H1 (cell line): Measurements from ENCODE around the gene CORO6. TPM values are rescaled to one million over a fixed set of nuclear protein-coding genes. Genes with fewer than 3 reads are reported as not detected.

Experiments
- ASH2L ChIP-seq: fragments of 200-600, 300-600 bp; sonication (generic); IDR thresholded peaks from one replicate; pipeline ENCODE4 v1.7.1; 2017; ENCODE audit warnings: low read length
- BCL11A ChIP-seq, 2 experiments: IDR thresholded peaks; one replicate each; pipeline ENCODE4 v1.6.1; 2011; ENCODE audit warnings: low read depth in 2 of 2, low read length in 2 of 2, mild to moderate bottlenecking in 2 of 2
- BRCA1 ChIP-seq: IDR thresholded peaks from 2 replicates; pipeline ENCODE4 v1.6.1; 2012; ENCODE audit warnings: low read depth, low read length, improper control_type of control experiment
- FOSL1 ChIP-seq: IDR thresholded peaks from 2 replicates; pipeline ENCODE4 v1.6.1; 2011; ENCODE audit warnings: mild to moderate bottlenecking, low read depth, low read length, moderate library complexity; ENCODE audit not compliant: insufficient read depth
- HDAC2 ChIP-seq, 2 experiments: fragments of 300-600 bp in 1 of 2; sonication (generic) in 1 of 2; IDR thresholded peaks; 2 replicates each; pipeline ENCODE4 v1.6.1; 2011 to 2012; ENCODE audit warnings: low read depth in 2 of 2, low read length in 2 of 2, mild to moderate bottlenecking in 2 of 2, moderate library complexity in 2 of 2, borderline replicate concordance in 1 of 2, inconsistent platforms in 1 of 2
- HDAC6 ChIP-seq: IDR thresholded peaks from one replicate; pipeline ENCODE4 v1.7.1; 2012; ENCODE audit warnings: low read depth, mild to moderate bottlenecking, inconsistent platforms, low read length, moderate library complexity
- KDM5A ChIP-seq: fragments of 200-600 bp; IDR thresholded peaks from 2 replicates; pipeline ENCODE4 v1.7.1; 2012; ENCODE audit warnings: mild to moderate bottlenecking, low read length, inconsistent platforms, mixed read lengths
- MAFK ChIP-seq: IDR thresholded peaks from 2 replicates; pipeline ENCODE4 v1.6.1; 2012; ENCODE audit warnings: low read depth, mild to moderate bottlenecking, improper control_type of control experiment, low read length
- NANOG ChIP-seq: IDR thresholded peaks from 2 replicates; pipeline ENCODE4 v1.6.1; 2011; ENCODE audit warnings: low read length, low read depth, mild to moderate bottlenecking, inconsistent platforms; ENCODE audit not compliant: insufficient read depth, poor library complexity, severe bottlenecking
- NRF1 ChIP-seq: IDR thresholded peaks from 2 replicates; pipeline ENCODE4 v1.6.1; 2011; ENCODE audit warnings: mild to moderate bottlenecking, low read depth, low read length, improper control_type of control experiment
- POLR2A ChIP-seq, 2 experiments: IDR thresholded peaks; 1 replicate in 1 of 2; 2 replicates in 1 of 2; pipeline ENCODE4 v1.6.1; 2011; ENCODE audit warnings: low read depth in 2 of 2, low read length in 2 of 2, mild to moderate bottlenecking in 2 of 2; ENCODE audit errors: control extremely low read depth in 1 of 2
- SAP30 ChIP-seq: fragments of 300-600 bp; sonication (generic); IDR thresholded peaks from 2 replicates; pipeline ENCODE4 v1.7.1; 2012; ENCODE audit warnings: low read length, moderate library complexity, mild to moderate bottlenecking, inconsistent platforms; ENCODE audit not compliant: insufficient read depth, insufficient replicate concordance
- SIN3A ChIP-seq, 2 experiments: IDR thresholded peaks in 1 of 2; conservative IDR thresholded peaks in 1 of 2; 2 replicates each; pipeline ENCODE4 v1.6.1; 2011 to 2012; ENCODE audit warnings: low read length in 2 of 2, improper control_type of control experiment in 1 of 2, low read depth in 1 of 2, mild to moderate bottlenecking in 1 of 2
- SP1 ChIP-seq: IDR thresholded peaks from 2 replicates; pipeline ENCODE4 v1.6.1; 2011; ENCODE audit warnings: low read depth, low read length
- SP2 ChIP-seq: IDR thresholded peaks from 2 replicates; pipeline ENCODE4 v1.6.1; 2012; ENCODE audit warnings: mild to moderate bottlenecking, low read length, inconsistent platforms
- SRF ChIP-seq: IDR thresholded peaks from 2 replicates; pipeline ENCODE4 v1.6.1; 2011; ENCODE audit warnings: mild to moderate bottlenecking, low read depth, low read length, moderate library complexity
- TAF7 ChIP-seq: optimal IDR thresholded peaks from 2 replicates; pipeline ENCODE3; 2011; ENCODE audit warnings: low read depth, mild to moderate bottlenecking, inconsistent platforms, low read length, moderate library complexity, borderline replicate concordance
- polyA plus RNA-seq, 7 experiments: library from polyadenylated mRNA; depleted of rRNA in 3 of 7; stranded (reverse) in 5 of 7; unstranded in 2 of 7; fragments of >200 nt in 5 of 7; fragments of 200-250 nt in 2 of 7; gene quantifications; 1 replicate in 5 of 7; 2 replicates in 1 of 7; 4 replicates in 1 of 7; pipeline versions ENCODE4 v1.2.1 to v1.2.3, GENCODE V29; 2011 to 2013; ENCODE audit warnings: missing spikeins in 2 of 7, mixed read lengths in 2 of 7
- total RNA-seq: library from RNA; stranded (reverse); fragmentation: NEBNext Ultra II Directional; extraction: Animal tissue kit (Norgen Biotek cat#: 25700); gene quantifications from 2 replicates; pipeline ENCODE4 v1.2.1, GENCODE V29; 2021
- TF ChIP-seq, protein P1 (sequence below): IDR thresholded peaks from 2 replicates; pipeline ENCODE4 v1.6.1; 2012; ENCODE audit warnings: low read length, inconsistent platforms
- TF ChIP-seq, protein P2 (sequence below): IDR thresholded peaks from 2 replicates; pipeline ENCODE4 v1.6.1; 2011; ENCODE audit warnings: low read length, improper control_type of control experiment

CORO6 gene
- total and polyA plus RNA-seq, 2 of the 8 experiments (the other 6 are each of a cell fraction or from before 2014, with no cell fraction given): 2.5 to 8.6 TPM

DNA sequence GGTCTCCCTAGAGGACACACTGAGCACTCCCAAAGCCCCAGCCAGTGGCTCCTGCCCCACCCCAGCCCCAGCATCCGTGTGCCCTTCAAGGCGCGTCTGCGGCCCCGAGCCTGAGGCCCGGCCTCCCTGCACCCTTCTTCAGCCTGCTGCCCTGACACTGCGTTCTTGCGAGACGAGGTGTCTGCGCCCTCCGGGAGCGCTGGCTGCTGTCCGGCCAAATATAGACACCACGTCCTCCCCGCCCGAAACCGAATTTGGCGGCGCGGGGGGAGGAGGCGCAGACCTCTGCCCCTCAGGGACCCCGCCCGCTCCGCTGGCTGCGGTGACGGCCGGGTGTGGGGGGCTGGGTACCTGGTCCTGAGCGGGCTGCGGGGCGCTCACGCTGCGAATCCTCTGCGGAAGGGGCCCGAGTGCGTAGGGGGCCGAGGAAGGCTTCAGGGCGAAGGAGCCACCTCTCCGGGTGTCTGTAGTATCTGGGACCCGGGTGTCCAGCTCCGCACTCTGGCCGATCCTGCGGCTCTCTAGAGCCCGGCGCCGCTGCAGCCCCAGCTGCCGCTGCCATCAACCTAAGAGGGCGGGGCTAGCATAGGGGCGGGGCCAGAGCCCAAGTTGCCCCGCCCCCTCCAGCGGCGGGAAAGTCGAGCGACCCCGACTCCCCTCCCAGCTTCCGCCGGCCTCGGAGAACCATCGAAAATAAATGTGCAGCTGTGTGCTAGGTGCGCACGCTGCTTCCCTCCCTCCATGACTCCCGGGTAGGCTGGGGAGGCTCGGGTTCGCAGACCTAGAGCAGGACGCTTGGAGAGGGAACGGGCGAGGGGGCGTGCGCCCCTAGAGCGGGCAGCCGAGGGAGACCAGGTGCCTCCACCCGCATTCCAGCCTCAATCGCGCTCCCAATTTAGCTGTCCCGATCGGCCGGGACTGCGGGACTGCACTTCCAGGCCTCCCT lies at the start of gene CORO6 (continued):
- TF ChIP-seq, protein P1, sequence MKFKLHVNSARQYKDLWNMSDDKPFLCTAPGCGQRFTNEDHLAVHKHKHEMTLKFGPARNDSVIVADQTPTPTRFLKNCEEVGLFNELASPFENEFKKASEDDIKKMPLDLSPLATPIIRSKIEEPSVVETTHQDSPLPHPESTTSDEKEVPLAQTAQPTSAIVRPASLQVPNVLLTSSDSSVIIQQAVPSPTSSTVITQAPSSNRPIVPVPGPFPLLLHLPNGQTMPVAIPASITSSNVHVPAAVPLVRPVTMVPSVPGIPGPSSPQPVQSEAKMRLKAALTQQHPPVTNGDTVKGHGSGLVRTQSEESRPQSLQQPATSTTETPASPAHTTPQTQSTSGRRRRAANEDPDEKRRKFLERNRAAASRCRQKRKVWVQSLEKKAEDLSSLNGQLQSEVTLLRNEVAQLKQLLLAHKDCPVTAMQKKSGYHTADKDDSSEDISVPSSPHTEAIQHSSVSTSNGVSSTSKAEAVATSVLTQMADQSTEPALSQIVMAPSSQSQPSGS: no peak
- TF ChIP-seq SP2 (no peak), MAFK (no peak), BRCA1 (no peak), TAF7 (peak; percentile 55), POLR2A (IDR thresholded peaks at IDR 0.05; ENCODE audit: control extremely low read depth in 1 of 2, low read depth in 2 of 2, low read length in 2 of 2) (peak in 1 of 2 experiments; percentile 83; a peak in 2 of 3 replicates), ASH2L (peak; percentile 92), SIN3A (conservative IDR thresholded peaks at IDR 0.05 in 1 of 2, IDR thresholded peaks at IDR 0.05 in 1 of 2; ENCODE audit: low read depth in 1 of 2, low read length in 2 of 2) (peak in 1 of 2 experiments; percentile 22; a peak in 1 of 4 replicates), NANOG (no peak), FOSL1 (no peak), HDAC2 (IDR thresholded peaks at IDR 0.05; ENCODE audit: borderline replicate concordance in 1 of 2, low read depth in 2 of 2, low read length in 2 of 2) (peak in 1 of 2 experiments; percentile 62; a peak in 1 of 4 replicates), HDAC6 (no peak), KDM5A (no peak), BCL11A (IDR thresholded peaks at IDR 0.05; ENCODE audit: low read depth in 2 of 2, low read length in 2 of 2) (no peak), SP1 (peak; percentile 65; the same call in 1 of the 2 replicates), SRF (no peak), NRF1 (no peak), SAP30 (no peak)
- TF ChIP-seq, protein P2, sequence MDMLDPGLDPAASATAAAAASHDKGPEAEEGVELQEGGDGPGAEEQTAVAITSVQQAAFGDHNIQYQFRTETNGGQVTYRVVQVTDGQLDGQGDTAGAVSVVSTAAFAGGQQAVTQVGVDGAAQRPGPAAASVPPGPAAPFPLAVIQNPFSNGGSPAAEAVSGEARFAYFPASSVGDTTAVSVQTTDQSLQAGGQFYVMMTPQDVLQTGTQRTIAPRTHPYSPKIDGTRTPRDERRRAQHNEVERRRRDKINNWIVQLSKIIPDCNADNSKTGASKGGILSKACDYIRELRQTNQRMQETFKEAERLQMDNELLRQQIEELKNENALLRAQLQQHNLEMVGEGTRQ: no peak
